ENCODE results near the gene SNX8. TPM values are rescaled to one million over a fixed set of nuclear protein-coding genes. Genes with fewer than 3 reads are reported as not detected.

SNX8 gene
- total and polyA plus RNA-seq, 2 of the 4 experiments (the other 2 are of a cell fraction), result 7.7 to 55.9 TPM

- Histone ChIP-seq H3K9ac (ENCODE audit: low read depth, low read length) (no peak overlapping the region), H3K9me3 (ENCODE audit: control insufficient read depth, insufficient read depth, low read length) (no peaks in the 10 kb centered on the region), H3K4ac (ENCODE audit: low read depth, low read length) (no peak overlapping the region), H3K79me1 (ENCODE audit: low read depth in 1 of 2, low read length in 2 of 2) (peaks cover 0 to 8% of the 10 kb centered on the region in 2 experiments; a peak in 2 of 4 replicates), H2BK120ac (ENCODE audit: low read depth, low read length) (no peak overlapping the region), H3K27me3 (ENCODE audit: control insufficient read depth, insufficient read depth, low read length) (no peaks in the 10 kb centered on the region), H3K23ac (ENCODE audit: low read depth, low read length) (no peak overlapping the region), H3K18ac (ENCODE audit: low read depth, low read length) (no peak overlapping the region), H3K4me3 (ENCODE audit: insufficient read depth, low read depth, low read length) (no peak overlapping the region), H3K27ac (ENCODE audit: insufficient read depth, low read length) (peak overlapping the region; percentile 9; the same call in 1 of the 2 replicates), H4K5ac (ENCODE audit: low read depth, low read length) (no peak overlapping the region), H2BK5ac (ENCODE audit: low read depth, low read length, poor library complexity, severe bottlenecking) (no peak overlapping the region), H2BK15ac (ENCODE audit: low read depth, low read length) (no peak overlapping the region; the same call in 2 of the 3 replicates), H3K36me3 (ENCODE audit: control insufficient read depth, insufficient read depth, low read length) (peaks cover 15% of the 10 kb centered on the region), H3K56ac (ENCODE audit: extremely low read depth, insufficient read depth, low read length) (no peak overlapping the region), H3K14ac (replicated peaks; ENCODE audit: low read depth, low read length) (no peak overlapping the region), H3K4me1 (ENCODE audit: control insufficient read depth, insufficient read depth, low read length) (peaks cover 13% of the 10 kb centered on the region), H2AK5ac (ENCODE audit: low read depth, low read length) (no peak overlapping the region; the same call in 1 of the 2 replicates), H2AK9ac (replicated peaks; ENCODE audit: low read depth, low read length, poor library complexity) (peak overlapping the region; percentile 28), H2BK20ac (ENCODE audit: low read depth, low read length) (peak overlapping the region; percentile 18), H4K8ac (ENCODE audit: low read depth in 2 of 2, low read length in 2 of 2) (no peak overlapping the region), H3K9me1 (ENCODE audit: insufficient read depth, low read length) (no peaks in the 10 kb centered on the region), H4K20me1 (ENCODE audit: insufficient read depth, low read length) (0 out of 2 replicates have a peak, but pooled peaks cover 4% of the 10 kb centered on the region), H4K91ac (ENCODE audit: insufficient read depth, low read depth, low read length) (no peak overlapping the region), H3K4me2 (ENCODE audit: low read depth, low read length) (no peak overlapping the region), H2AFZ (replicated peaks; ENCODE audit: low read length, poor library complexity) (no peak overlapping the region)
- intact Hi-C loops (cut with micrococcal nuclease), result no loop called here
- dilution Hi-C loops (cut with HindIII; ENCODE audit: low sequenced_read_pairs, unreplicated experiment), result no loop called here
- 100% methylated on average over 6 of the region's 8 CpGs; no CpG with 5 or more reads in 1 of the 2 experiments for WGBS, 2 experiments (ENCODE audit: extremely low coverage in 2 of 2, insufficient read length in 1 of 2)
- TF ChIP-seq MAZ (IDR thresholded peaks at IDR 0.05; ENCODE audit: borderline replicate concordance, low read depth, low read length) (no peak), CHD1 (IDR thresholded peaks at IDR 0.05; ENCODE audit: low read depth, low read length) (no peak), NFE2L2 (IDR thresholded peaks at IDR 0.05; ENCODE audit: low read depth, low read length) (no peak), FOS (IDR thresholded peaks at IDR 0.05; ENCODE audit: low read depth, low read length) (no peak), RCOR1 (IDR thresholded peaks at IDR 0.05; ENCODE audit: insufficient replicate concordance, low read length) (no peak), MXI1 (IDR thresholded peaks at IDR 0.05; ENCODE audit: borderline replicate concordance, low read depth, low read length) (no peak), USF2 (IDR thresholded peaks at IDR 0.05; ENCODE audit: low read depth, low read length) (no peak), CTCF (conservative IDR thresholded peaks at IDR 0.05; ENCODE audit: low read depth, low read length) (no peak), MAFK (IDR thresholded peaks at IDR 0.05; ENCODE audit: low read depth, low read length) (no peak), BHLHE40 (IDR thresholded peaks at IDR 0.05; ENCODE audit: low read depth, low read length) (no peak), RFX5 (IDR thresholded peaks at IDR 0.05; ENCODE audit: low read depth, low read length) (no peak), SMC3 (IDR thresholded peaks at IDR 0.05; ENCODE audit: low read depth, low read length) (no peak), POLR2A (IDR thresholded peaks at IDR 0.05; ENCODE audit: low read depth, low read length) (no peak), RAD21 (IDR thresholded peaks at IDR 0.05; ENCODE audit: low read length) (no peak)
- DNase-seq (no peak), ATAC-seq (ENCODE audit: low read depth) (no peak)
- CTCF ChIA-PET, result interaction anchor here (0.9 kb wide), 1 partner anchor 78 kb away, joined by 3 read pairs; no protein-coding TSS in a partner anchor
- BruUV-seq (replicated peaks), result no TSS peak
- POLR2A ChIA-PET (ENCODE audit: unreplicated experiment), result no interaction called here
- in situ Hi-C loops (cut with MboI; ENCODE audit: low sequenced_read_pairs), result no loop called here
These were observed 43.7 kb downstream of the SNX8 start for GRCh38 chr7:2270495-2270894.

Data from IMR-90 (cell line).